Hepatocyte (in vitro differentiated cells): ENCODE results near the gene VSIR.

Experiments used
- EZH2 ChIP-seq: fragments of 200-600 bp; sonication (generic); IDR thresholded peaks from 2 replicates; pipeline ENCODE4 v1.6.1; 2016; ENCODE audit warnings: antibody characterized with exemption, mild to moderate bottlenecking, borderline replicate concordance
- EZH2phosphoT487 ChIP-seq: fragments of 200-600 bp; sonication (generic); IDR thresholded peaks from one replicate; pipeline ENCODE4 v1.6.1; 2018; ENCODE audit warnings: antibody characterized with exemption, mild to moderate bottlenecking, low read depth, moderate library complexity; ENCODE audit not compliant: unreplicated experiment, severe bottlenecking
- TF ChIP-seq, protein P1 (sequence below): fragments of 200-600 bp; sonication (generic); IDR thresholded peaks from 2 replicates; pipeline ENCODE4 v1.5.1; 2016; ENCODE audit warnings: antibody characterized with exemption, mild to moderate bottlenecking; ENCODE audit not compliant: poor library complexity

DNA sequence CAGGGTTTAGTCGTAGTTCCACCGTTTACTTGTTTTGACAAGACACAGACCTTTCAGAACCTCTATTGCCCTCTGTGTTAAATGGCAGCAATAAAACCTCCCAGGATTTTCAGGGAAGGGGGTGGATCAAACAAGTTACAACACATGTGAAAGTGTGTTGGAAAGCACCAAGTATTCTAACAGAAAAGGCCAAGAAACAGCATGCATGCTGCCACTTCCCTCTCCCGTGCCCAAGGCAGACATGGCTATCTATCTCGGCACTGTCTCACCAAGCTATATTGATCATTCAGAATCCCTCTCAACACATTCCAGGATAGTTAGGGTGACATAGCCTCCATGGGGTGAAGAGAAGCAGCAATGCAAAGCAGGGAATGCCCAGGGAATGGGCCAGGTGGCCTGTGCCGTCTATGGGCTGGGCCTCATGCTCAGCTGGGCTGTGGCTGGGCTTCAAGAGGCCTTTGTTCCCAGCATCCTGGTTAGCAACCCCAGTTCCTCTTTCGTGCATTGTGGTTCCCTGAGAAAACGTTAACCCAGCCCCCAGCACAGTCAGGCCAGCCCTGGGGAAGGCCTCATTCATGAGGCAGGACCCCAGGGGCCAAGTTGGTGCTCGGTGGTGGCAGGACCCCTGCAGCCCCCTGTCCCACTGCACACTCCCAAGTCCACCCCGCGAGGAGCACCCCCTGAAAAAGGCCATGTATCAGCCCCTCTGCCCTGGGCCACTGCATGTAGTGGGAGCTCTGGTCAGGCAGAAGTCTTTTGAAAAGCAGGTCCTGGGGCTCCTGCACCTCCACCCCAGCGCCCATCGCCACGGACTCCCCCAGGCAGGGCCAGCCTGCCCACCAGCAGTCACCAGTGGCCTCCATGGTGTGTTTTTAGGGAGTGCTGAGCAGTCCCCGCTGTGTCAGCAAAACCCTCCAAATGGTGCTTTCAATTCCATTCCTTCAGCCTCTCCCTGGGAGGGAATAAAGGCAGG is 25.5 kb downstream of the VSIR start:
- TF ChIP-seq, protein P1, sequence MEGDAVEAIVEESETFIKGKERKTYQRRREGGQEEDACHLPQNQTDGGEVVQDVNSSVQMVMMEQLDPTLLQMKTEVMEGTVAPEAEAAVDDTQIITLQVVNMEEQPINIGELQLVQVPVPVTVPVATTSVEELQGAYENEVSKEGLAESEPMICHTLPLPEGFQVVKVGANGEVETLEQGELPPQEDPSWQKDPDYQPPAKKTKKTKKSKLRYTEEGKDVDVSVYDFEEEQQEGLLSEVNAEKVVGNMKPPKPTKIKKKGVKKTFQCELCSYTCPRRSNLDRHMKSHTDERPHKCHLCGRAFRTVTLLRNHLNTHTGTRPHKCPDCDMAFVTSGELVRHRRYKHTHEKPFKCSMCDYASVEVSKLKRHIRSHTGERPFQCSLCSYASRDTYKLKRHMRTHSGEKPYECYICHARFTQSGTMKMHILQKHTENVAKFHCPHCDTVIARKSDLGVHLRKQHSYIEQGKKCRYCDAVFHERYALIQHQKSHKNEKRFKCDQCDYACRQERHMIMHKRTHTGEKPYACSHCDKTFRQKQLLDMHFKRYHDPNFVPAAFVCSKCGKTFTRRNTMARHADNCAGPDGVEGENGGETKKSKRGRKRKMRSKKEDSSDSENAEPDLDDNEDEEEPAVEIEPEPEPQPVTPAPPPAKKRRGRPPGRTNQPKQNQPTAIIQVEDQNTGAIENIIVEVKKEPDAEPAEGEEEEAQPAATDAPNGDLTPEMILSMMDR: no peak
- TF ChIP-seq EZH2: no peak
- TF ChIP-seq EZH2phosphoT487: no peak
